HG02759 (cell line): ENCODE measurements around the gene LOXL1.
"Not testable (repeated sequence)": the region's sequence is repeated elsewhere in the genome, so short reads cannot be mapped to it uniquely, and the experiment has no call there.

Experiments used
- ATAC-seq: cut with Tn5 transposase; IDR thresholded peaks from one replicate; pipeline ENCODE4 v1.9.1; 2021; ENCODE audit warnings: mild to moderate bottlenecking, moderate library complexity; ENCODE audit not compliant: unreplicated experiment

LOXL1 gene

GRCh38 chr15:73972984-73973682 lies 46.9 kb downstream of the LOXL1 start:
- peak; percentile 48 for ATAC-seq

GRCh38 chr15:73973683-73974200 lies 47.5 kb downstream of the LOXL1 start:
- ATAC-seq: not testable (repeated sequence)

- not testable (repeated sequence) for ATAC-seq
These were observed 49.3 kb downstream of the LOXL1 start for GRCh38 chr15:73975440-73976125.

GRCh38 chr15:73978896-73979295 lies 52.6 kb downstream of the LOXL1 start:
- no peak for ATAC-seq

GRCh38 chr15:73979636-73980035 lies 53.4 kb downstream of the LOXL1 start:
- no peak for ATAC-seq

GRCh38 chr15:73981761-73982221 lies 55.5 kb downstream of the LOXL1 start:
- ATAC-seq: no peak

GRCh38 chr15:73982222-73982962 lies 56.1 kb downstream of the LOXL1 start:
- ATAC-seq: no peak

GRCh38 chr15:73983211-73983727 lies 57.0 kb downstream of the LOXL1 start:
- no peak for ATAC-seq

- no peak for ATAC-seq
These were observed 57.5 kb downstream of the LOXL1 start for GRCh38 chr15:73983773-73984172.

- ATAC-seq: no peak
These were observed 58.1 kb downstream of the LOXL1 start for GRCh38 chr15:73984208-73984979.

GRCh38 chr15:73985101-73985873 lies 59.0 kb downstream of the LOXL1 start:
- ATAC-seq: no peak

GRCh38 chr15:73986055-73986775 lies 60.0 kb downstream of the LOXL1 start:
- no peak for ATAC-seq

GRCh38 chr15:73986776-73987056 lies 60.5 kb downstream of the LOXL1 start:
- no peak for ATAC-seq

- no peak for ATAC-seq
These were observed 61.0 kb downstream of the LOXL1 start for GRCh38 chr15:73987250-73987649.

GRCh38 chr15:73987681-73988444 lies 61.6 kb downstream of the LOXL1 start:
- ATAC-seq: no peak

- no peak for ATAC-seq
These were observed 62.2 kb downstream of the LOXL1 start for GRCh38 chr15:73988445-73988969.

- no peak for ATAC-seq
These were observed 62.9 kb downstream of the LOXL1 start for GRCh38 chr15:73989001-73989798.
